Activated CD8-positive, alpha-beta memory T cell treated with anti-CD3 and anti-CD28 coated beads for 36 hours (primary cell): ENCODE measurements around the gene APOE. TPM values are rescaled to one million over a fixed set of nuclear protein-coding genes. Genes with fewer than 3 reads are reported as not detected.

Experiments used
- CTCF ChIA-PET: fragments of 350-600 bp; sonication (Branson Sonifier 250); formaldehyde crosslinking; loops from one replicate; lab custom pipeline; 2021; ENCODE audit warnings: antibody characterized with exemption; lab: Charles Lee
- POLR2A ChIA-PET: fragments of 350-600 bp; sonication (Branson Sonifier 250); formaldehyde crosslinking; loops from one replicate; lab custom pipeline; 2021; ENCODE audit warnings: antibody characterized with exemption; lab: Charles Lee
- total RNA-seq, 2 experiments: library from RNA; stranded (reverse); gene quantifications; one replicate each; pipeline ENCODE4 v1.2.3, GENCODE V29; 2021

The APOE gene
- total RNA-seq, 2 experiments from 2014 or later: 0.32 to 0.34 TPM

DNA sequence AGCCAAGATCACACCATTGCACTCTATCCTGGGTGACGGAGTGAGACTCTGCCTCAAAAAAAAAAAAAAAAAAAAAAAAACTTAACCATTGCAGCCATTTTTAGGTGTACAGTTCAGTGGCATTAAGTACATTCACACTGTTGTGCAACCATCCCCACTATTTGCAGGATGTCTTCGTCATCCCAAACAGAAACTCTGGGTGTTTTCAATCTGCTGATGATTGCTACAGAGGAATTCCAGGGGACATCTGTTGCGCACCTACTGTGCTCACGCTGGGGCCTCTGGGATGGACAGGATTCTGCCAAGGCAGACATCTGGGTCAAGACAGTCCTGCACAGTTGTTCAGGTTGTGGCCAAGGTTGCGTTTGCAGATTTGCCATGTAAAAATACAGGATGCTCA, 34.1 kb downstream of the APOE start:
- CTCF ChIA-PET: no interaction called here
- POLR2A ChIA-PET: no interaction called here

DNA sequence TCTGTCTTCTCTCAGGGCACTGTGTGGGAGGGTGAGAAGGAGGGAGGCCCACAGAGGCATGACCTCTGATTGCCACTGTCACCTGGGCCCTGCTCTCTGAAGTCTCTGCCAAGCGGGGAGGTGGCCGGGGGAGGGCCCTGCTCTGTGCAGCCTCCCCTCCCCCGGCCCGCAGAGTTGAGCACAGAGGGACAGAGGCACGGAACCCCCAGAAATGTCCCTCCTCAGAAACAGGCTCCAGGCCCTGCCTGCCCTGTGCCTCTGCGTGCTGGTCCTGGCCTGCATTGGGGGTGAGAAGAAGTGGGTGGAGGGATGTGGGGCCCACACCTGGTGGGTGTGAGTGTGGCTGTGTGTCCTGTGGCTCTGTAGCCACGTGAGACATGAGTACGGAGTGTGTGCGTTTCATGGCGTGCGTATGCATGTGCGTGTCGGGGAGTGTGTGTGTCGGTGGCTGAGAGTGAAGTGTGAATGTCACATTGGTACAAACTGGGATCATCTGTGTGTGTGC, 36.5 kb downstream of the APOE start, which contains the start of gene APOC4:
Gene APOC4, plus strand, starts transcription at position 171 of the 505 bp plus-strand sequence. Its CDS starts 41 bp downstream, at position 212.
- POLR2A ChIA-PET: no interaction called here
- CTCF ChIA-PET: no interaction called here

DNA sequence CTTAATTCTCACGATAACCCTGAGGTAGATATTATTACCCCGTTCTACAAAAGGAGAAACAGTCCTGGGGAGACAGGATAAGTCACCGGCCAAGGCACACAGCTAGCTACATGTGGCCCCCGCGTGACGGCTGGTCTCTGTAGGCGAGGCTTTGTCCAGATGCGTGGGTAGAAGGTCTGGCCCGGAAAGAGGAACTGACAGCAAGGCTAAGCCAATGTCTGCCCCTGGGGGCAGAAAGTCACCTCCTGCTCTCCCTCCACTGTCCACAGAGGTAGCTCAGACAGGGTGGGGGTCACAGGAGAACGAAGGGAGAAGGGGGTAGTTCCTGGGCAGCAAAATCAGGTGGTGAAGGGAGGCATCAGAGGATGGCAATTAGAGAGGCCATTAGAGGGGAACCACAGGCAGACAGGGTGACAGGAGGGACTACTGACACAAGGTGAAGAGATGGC, 38.2 kb downstream of the APOE start:
- POLR2A ChIA-PET: no interaction called here
- CTCF ChIA-PET: no interaction called here

DNA sequence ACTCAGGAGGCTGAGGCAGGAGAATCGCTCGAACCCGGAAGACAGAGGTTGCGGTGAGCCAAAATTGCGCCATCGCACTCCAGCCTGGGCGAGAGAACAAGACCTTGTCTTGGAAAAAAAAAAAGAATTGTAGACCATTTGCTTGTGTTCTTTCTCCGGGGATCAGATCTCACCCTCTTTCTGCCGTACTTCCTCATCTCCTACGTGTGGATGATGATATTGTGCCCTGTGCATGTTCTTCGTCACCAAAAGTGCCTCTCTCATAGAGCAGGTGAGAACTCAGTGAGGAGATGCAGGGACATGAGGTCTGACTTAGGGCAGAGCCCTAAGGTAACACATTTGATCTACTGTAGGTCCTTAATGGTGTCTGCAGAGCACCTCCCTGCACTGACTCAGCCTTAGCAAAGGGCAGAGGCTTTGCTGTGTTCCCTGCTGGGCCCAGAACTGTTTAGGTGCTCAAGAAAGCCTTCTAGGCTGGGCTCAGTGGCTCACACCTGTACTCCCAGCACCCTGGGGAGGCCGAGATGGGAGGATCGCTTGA, 41.5 kb downstream of the APOE start:
- POLR2A ChIA-PET: no interaction called here
- CTCF ChIA-PET: no interaction called here

DNA sequence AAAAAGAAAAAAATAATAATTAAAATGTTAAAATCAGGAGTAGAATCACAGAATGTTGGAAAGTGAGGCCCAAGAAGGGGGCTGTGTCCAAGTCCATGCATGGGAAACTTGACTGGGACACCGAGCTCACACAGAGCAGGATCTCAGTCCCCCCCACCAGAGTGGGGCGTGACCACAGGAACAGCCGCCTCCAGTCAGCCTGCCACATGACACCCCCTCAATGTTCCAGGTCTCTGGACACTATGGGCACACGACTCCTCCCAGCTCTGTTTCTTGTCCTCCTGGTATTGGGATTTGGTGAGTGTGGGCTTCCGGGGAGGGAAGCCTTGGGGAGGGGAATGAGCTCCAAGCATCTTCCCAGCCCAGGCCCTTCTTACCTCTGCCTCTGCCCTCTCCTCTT, 42.6 kb downstream of the APOE start:
- CTCF ChIA-PET: interaction anchor here (0.6 kb wide), 1 partner anchor 108 kb away, joined by 6 read pairs; no protein-coding TSS in a partner anchor
- POLR2A ChIA-PET: no interaction called here

DNA sequence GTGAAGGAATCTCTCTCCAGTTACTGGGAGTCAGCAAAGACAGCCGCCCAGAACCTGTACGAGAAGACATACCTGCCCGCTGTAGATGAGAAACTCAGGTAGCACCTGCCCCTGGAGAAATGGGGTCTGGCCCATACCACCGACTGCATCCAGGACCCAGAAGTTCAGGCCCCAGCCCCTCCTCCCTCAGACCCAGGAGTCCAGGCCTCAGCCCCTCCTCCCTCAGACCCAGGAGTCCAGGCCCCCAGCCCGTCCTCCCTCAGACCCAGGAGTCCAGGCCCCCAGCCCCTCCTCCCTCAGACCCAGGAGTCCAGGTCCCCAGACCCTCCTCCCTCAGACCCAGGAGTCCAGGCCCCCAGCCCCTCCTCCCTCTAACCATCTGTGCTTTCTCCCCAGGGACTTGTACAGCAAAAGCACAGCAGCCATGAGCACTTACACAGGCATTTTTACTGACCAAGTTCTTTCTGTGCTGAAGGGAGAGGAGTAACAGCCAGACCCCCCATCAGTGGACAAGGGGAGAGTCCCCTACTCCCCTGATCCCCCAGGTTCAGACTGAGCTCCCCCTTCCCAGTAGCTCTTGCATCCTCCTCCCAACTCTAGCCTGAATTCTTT, 43.3 kb downstream of the APOE start:
- POLR2A ChIA-PET: no interaction called here

DNA sequence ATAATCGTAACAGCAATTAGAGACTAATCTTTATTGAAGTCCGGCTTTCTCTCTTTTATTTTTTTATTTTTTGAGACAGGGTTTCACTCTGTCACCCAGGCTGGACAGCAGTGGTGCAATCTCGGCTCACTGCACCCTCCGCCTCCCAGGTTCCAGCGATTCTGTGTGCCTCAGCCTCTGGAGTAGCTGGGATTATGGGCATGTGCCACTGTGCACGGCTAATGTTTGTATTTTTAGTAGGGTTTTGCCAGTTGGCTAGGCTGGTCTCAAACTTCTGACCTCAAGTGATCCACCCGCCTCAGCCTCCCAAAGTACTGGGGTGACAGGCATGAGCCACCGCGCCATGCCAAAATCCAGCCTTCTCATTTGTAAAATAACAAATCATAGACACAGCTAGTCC, 44.0 kb downstream of the APOE start:
- POLR2A ChIA-PET: no interaction called here
- CTCF ChIA-PET: no interaction called here

More for the DNA sequence above, 43.3 kb downstream of the APOE start:
- CTCF ChIA-PET: no interaction called here

DNA sequence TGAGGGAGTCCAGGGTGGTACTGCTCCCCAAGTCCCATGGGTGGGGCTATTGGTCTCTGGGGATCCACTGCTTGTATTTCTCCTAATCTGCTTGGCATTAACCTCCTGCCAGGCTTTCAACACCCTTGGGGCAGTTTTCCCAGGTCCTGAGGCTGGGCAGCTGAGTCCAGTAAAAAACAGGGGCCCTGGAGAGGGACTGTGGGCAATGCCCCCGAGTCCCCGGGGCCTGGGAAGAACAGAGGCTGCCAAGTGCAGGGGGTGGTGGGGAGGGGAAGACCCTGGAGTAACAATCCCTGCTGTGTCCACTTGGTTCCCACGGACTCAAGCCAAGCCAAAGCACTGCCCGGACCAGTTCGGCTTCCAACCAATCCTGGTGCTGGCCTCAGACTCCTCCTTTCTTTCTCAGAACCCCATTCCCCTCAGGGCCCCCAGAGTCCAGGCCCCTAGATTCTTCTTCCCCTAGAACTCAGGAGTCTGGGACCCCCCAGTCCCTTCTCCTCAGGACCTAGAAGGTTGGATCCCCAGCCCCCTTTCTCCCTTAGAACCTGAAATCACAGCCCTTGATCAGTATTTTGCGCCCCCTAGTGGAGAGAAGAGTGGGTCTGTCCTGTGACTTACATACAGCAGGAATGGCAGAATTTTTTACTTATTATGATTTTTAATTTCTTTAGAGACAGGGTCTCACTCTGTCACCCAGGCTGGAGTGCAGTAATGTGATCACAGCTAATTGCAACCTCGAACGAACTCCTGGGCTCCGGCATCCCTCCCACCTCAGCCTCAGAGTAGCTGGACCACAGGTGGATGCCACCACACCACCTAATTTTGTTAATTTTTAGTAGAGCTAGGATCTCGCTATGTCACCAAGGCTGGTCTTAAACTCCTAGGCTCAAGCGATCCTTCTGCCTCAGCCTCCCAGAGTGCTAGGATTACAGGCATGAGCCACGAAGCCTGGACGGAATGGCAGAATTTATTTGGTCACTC, 45.9 kb downstream of the APOE start:
- CTCF ChIA-PET: interaction anchor here (0.5 to 2.5 kb wide), 9 partner anchors 9 to 257 kb away, joined by 3 to 8 read pairs (median 4); partner anchors contain the start of genes APOE and GEMIN7
- POLR2A ChIA-PET: interaction anchor here (0.6 kb wide), 1 partner anchor 56 kb away, joined by 5 read pairs; no protein-coding TSS in a partner anchor

DNA sequence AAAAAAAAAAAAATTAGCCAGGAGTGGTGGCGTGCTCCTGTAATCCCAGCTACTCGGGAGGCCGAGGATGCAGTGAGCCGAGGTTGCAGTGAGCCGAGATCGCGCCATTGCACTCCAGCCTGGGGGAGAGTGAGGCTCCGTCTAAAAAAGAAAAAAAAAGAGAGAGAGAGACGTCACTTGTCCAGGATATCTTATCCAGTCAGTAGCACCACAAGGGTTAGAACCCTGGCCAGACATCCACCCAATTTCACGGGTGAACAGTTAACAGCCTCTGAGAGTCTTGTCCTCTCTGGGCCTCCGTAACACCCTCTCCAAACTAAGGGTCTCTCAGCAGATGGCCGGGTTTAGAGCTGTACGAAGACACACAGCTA, 48.7 kb downstream of the APOE start:
- POLR2A ChIA-PET: interaction anchor here (0.5 kb wide), 1 partner anchor 310 kb away, joined by 3 read pairs; the partner anchor contains the start of gene PVR
- CTCF ChIA-PET: interaction anchor here (0.6 to 0.9 kb wide), 2 partner anchors 44 to 63 kb away, joined by 3 read pairs; partner anchors contain the start of gene TOMM40

DNA sequence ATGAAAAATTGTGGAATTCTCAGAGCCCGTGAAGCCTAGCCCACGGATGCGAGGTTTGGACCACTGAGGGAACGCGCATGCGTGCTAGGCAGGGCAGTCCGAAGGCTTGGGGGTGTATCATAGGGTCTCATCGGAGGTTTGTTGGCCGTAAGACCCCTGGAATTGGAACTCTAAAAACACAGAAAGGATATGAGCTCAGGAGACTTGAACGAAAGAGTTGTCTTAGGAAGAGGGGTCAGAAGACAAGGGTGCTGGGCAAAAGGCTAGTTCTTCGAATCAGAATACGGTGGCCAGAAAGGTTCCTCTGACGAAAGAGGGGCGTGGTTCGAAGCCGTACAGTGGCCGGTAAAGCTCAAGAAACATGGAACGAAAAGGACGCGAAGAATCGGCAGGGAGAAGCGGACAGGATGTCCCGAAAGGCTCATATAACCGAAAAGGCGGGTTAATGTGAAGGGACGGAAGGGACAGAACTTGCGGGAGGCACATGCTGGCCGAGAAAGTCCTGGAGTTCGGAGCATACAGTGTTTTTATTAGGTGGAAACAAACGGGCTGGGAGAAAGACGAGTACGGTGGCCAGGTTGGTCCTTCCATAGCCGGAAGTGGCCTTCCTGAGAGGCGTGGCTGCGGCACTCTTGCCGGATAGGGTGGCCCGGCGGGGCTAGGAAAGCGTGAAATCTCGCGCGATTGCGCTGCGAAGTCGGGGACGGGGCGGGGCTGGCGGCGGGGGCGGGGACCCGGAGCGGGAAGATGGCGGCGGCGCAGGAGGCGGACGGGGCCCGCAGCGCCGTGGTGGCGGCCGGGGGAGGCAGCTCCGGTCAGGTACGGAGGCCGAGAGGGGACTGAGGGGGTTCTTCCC, 49.3 kb downstream of the APOE start, which contains the start of gene CLPTM1:
Gene CLPTM1, plus strand, starts transcription at position 732 of the 856 bp plus-strand sequence. Its CDS starts 16 bp downstream, at position 748.
- ChIA-PET POLR2A (interaction anchor here (0.5 kb wide), 2 partner anchors 263 to 311 kb away, joined by 3 read pairs; partner anchors contain the start of gene PVR), CTCF (interaction anchor here (0.6 to 0.9 kb wide), 2 partner anchors 44 to 64 kb away, joined by 3 read pairs; partner anchors contain the start of gene TOMM40)

DNA sequence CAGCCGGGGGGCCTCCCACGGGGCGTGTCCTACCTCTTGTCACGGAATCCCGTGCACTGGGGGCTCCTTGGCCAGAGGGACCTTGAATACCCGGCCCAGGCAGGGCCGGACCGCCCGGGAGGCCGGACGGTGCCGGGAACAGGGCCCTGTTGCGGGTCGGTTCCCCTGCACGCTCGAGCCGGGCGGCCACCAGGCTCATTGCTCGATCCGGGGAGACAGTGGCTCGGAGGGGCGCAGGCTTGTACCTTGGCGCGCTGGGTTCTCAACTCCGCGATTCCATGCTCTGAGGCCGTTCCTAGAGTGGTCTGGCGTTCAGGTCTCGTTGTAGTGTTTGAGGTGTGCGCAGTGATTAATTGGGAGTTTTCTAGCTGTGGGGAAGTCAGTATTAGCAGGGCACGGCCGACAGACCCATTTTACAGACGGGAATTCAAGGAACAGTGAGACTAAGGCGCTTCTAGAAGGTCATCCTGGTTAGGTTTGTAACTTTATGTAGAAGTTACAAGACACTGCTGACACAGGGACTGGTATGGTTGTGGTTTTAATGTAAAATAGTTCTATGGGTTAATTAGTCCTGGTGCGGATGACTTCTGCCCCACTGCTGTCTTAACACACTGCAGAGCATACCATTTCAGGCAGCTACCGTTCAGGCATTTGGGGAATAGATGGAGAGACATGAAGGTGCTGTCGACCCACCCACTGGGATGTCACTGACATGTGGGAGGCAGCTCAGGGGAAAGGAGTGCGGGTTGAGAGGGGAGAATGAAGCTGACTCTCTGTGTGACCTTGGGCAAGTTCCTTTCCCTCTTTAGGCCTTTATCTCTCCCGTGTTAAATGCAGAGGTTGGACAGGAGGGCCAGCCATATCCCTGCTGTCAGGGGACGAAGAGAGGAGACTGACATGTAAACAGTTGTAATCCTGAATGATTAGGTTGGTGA, 50.2 kb downstream of the APOE start:
- ChIA-PET POLR2A (interaction anchor here (0.5 kb wide), 1 partner anchor 1452 kb away, joined by 3 read pairs; no protein-coding TSS in a partner anchor), CTCF (interaction anchor here (0.6 to 1.1 kb wide), 2 partner anchors 133 to 483 kb away, joined by 3 read pairs; no protein-coding TSS in a partner anchor)

DNA sequence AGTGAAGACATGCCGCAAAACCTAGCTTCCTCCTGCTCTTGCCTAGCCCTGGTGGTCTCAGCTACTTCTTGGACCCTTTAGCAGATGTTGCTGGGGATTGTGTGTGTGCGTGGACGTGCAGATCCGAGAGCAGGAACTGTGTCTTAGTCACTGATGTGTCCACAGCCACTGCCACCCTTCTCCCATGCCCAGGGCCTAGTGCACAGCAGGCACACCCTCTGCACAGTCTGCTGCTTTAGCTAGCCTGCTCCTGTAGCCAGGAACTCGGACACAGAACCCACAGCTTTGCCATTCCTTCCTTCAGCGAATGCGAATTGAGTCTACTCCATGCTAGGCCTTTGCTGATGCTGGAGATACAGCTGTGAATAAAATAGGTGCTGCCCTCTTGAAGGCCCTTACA, 51.9 kb downstream of the APOE start:
- ChIA-PET CTCF (interaction anchor here (0.8 kb wide), 1 partner anchor 100 kb away, joined by 3 read pairs; no protein-coding TSS in a partner anchor), POLR2A (interaction anchor here (0.5 kb wide), 1 partner anchor 81 kb away, joined by 5 read pairs; the partner anchor contains the start of gene CLASRP)

DNA sequence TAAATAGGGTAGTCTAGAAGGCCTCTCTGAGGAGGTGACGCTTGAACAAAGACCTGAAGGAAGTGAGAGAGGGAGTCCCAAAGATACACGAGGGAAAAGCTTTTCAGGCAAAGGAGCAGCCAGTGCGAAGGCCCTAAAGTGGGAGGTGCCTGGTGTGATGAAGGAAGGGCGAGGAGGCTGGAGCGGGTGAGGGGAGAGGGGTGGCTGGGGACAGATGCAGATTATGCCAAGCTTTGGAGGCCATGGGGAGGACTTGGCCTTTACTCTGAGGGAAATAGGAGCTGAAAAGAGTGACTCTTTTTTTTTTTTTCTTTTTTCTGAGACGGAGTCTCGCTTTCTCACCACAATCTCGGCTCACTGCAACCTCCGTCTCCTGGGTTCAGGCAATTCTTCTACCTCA, 52.5 kb downstream of the APOE start:
- POLR2A ChIA-PET: no interaction called here
- CTCF ChIA-PET: interaction anchor here (0.8 kb wide), 1 partner anchor 99 kb away, joined by 3 read pairs; no protein-coding TSS in a partner anchor
